ENCODE data around the gene ABTB2. TPM values are rescaled to one million over a fixed set of nuclear protein-coding genes. Genes with fewer than 3 reads are reported as not detected.

Gene ABTB2
- total and polyA plus RNA-seq, 2 of the 8 experiments (the other 6 are each of a cell fraction or from before 2014, with no cell fraction given), result 7.7 to 10.2 TPM

DNA sequence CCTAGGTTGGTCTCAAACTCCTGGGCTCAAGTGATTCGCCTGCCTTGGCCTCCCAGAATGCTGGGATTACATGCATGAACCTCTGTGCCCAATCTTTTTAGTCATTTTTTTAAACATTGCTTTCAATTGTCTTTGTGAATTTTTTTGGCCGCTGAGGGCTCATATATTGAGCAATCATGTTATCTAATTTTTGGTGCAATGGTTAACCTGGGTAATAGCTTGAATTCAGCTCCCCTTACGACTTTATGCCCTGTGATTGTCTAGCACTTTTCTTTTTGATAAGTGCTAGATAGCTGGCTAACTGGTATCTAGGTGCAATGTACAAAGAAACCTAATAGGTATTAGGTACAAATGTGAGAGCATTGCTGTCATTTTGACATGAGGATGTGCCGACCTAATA, 45.6 kb upstream of the ABTB2 start:
- Histone ChIP-seq H2AFZ (ENCODE audit: low read length) (no peak overlapping the region), H3K23me2 (ENCODE audit: low read depth, low read length) (no peaks in the 10 kb centered on the region; the same call in 1 of the 2 replicates), H3K27ac (ENCODE audit: low read depth, low read length) (no peak overlapping the region), H2AK5ac (ENCODE audit: low read depth, low read length) (no peak overlapping the region), H2BK120ac (replicated peaks; ENCODE audit: low read depth, low read length) (no peak overlapping the region), H4K8ac (ENCODE audit: extremely low read depth, insufficient read depth, low read length) (no peak overlapping the region), H3K27me3 (replicated peaks in 1 of 4; ENCODE audit: control insufficient read depth in 3 of 4, extremely low read depth in 1 of 4, insufficient read depth in 3 of 4, low read length in 3 of 4) (no peaks in the 10 kb centered on the region), H3K56ac (replicated peaks; ENCODE audit: insufficient read length, low read depth, low read length) (no peak overlapping the region), H3K4me2 (ENCODE audit: insufficient read depth in 1 of 2, low read depth in 2 of 2, low read length in 2 of 2) (no peak overlapping the region), H4K20me1 (replicated peaks in 1 of 2; ENCODE audit: control insufficient read depth in 1 of 2, insufficient read depth in 2 of 2, low read length in 2 of 2) (no peaks in the 10 kb centered on the region), H3K79me2 (ENCODE audit: control insufficient read depth in 1 of 2, insufficient read depth in 2 of 2, low read length in 2 of 2) (no peaks in the 10 kb centered on the region), H3K9ac (replicated peaks in 1 of 4; ENCODE audit: extremely low read depth in 1 of 4, low read depth in 3 of 4, low read length in 3 of 4) (no peak overlapping the region), H2BK20ac (ENCODE audit: low read length) (no peak overlapping the region), H3K4ac (replicated peaks; ENCODE audit: insufficient read length, low read depth, low read length) (no peak overlapping the region), H4K91ac (replicated peaks; ENCODE audit: insufficient read length, low read length) (no peak overlapping the region), H4K5ac (ENCODE audit: insufficient read length, low read depth, low read length) (no peak overlapping the region), H3K4me3 (ENCODE audit: extremely low read depth in 1 of 4, insufficient read depth in 2 of 4, low read depth in 3 of 4, low read length in 4 of 4) (no peak overlapping the region), H2BK12ac (ENCODE audit: low read depth, low read length) (no peak overlapping the region), H3K4me1 (replicated peaks in 1 of 4; ENCODE audit: control insufficient read depth in 3 of 4, insufficient read depth in 4 of 4, low read length in 3 of 4) (no peaks in the 10 kb centered on the region), H2BK15ac (ENCODE audit: low read length) (no peak overlapping the region), H2BK5ac (ENCODE audit: low read depth, low read length) (no peak overlapping the region), H3K9me3 (ENCODE audit: insufficient read depth in 2 of 2, low read depth in 1 of 2, low read length in 1 of 2) (peaks cover 0 to 5% of the 10 kb centered on the region in 2 experiments; a peak in 2 of 4 replicates), H3K23ac (ENCODE audit: insufficient read length) (no peak overlapping the region), H3K14ac (ENCODE audit: insufficient read length) (no peak overlapping the region), H3K36me3 (ENCODE audit: control insufficient read depth in 2 of 4, insufficient read depth in 4 of 4, low read length in 3 of 4) (no peaks in the 10 kb centered on the region), H3K18ac (ENCODE audit: extremely low read depth, low read length) (no peak overlapping the region), H3K79me1 (ENCODE audit: low read depth, low read length) (no peaks in the 10 kb centered on the region)
- no peak for FAIRE-seq
- CTCF ChIA-PET (ENCODE audit: partially characterized antibody), result interaction anchor here (0.9 to 1.8 kb wide), 3 partner anchors 65 to 229 kb away, joined by 3 to 8 read pairs (median 4); no protein-coding TSS in a partner anchor
- POLR2A ChIA-PET (ENCODE audit: partially characterized antibody), result interaction anchor here (1.0 kb wide), 1 partner anchor 15 kb away, joined by 3 read pairs; no protein-coding TSS in a partner anchor
- DNase-seq (ENCODE audit: low read depth in 1 of 2, low spot score in 2 of 2), result no peak
- TF ChIP-seq FOSL1 (IDR thresholded peaks at IDR 0.05; ENCODE audit: insufficient read depth, low read depth, low read length) (no peak), CTBP2 (IDR thresholded peaks at IDR 0.05; ENCODE audit: borderline replicate concordance, insufficient read depth, insufficient read length, low read length) (no peak), CREB1 (IDR thresholded peaks at IDR 0.05) (no peak), EP300 (IDR thresholded peaks at IDR 0.05; ENCODE audit: borderline replicate concordance in 1 of 2, low read depth in 2 of 2, low read length in 2 of 2) (no peak), KDM1A (IDR thresholded peaks at IDR 0.05; ENCODE audit: borderline replicate concordance, low read length) (no peak), SRF (IDR thresholded peaks at IDR 0.05; ENCODE audit: low read depth, low read length) (no peak), BACH1 (IDR thresholded peaks at IDR 0.05; ENCODE audit: low read length) (no peak)
- TF ChIP-seq, protein P1, sequence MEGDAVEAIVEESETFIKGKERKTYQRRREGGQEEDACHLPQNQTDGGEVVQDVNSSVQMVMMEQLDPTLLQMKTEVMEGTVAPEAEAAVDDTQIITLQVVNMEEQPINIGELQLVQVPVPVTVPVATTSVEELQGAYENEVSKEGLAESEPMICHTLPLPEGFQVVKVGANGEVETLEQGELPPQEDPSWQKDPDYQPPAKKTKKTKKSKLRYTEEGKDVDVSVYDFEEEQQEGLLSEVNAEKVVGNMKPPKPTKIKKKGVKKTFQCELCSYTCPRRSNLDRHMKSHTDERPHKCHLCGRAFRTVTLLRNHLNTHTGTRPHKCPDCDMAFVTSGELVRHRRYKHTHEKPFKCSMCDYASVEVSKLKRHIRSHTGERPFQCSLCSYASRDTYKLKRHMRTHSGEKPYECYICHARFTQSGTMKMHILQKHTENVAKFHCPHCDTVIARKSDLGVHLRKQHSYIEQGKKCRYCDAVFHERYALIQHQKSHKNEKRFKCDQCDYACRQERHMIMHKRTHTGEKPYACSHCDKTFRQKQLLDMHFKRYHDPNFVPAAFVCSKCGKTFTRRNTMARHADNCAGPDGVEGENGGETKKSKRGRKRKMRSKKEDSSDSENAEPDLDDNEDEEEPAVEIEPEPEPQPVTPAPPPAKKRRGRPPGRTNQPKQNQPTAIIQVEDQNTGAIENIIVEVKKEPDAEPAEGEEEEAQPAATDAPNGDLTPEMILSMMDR (IDR thresholded peaks at IDR 0.05; ENCODE audit: control extremely low read depth in 1 of 3, insufficient read depth in 1 of 3, low read depth in 1 of 3, low read length in 3 of 3), result no peak
- 82% methylated on average over 4 of the region's 4 CpGs; no CpG with 5 or more reads in 1 of the 2 experiments for WGBS, 2 experiments (ENCODE audit: extremely low coverage in 1 of 2, insufficient coverage in 1 of 2, insufficient read length in 1 of 2, insufficient replicate concordance in 2 of 2, low coverage in 1 of 2, low lambda C conversion rate in 2 of 2, missing lambda C conversion rate in 1 of 2)
